KMS-11 (cell line): ENCODE data around the gene TANGO6.

Experiments
- H2AFZ ChIP-seq: fragments of 200-600 bp; sonication (generic); 2 replicates; pipeline ENCODE4 v1.6.1; 2016; ENCODE audit warnings: antibody characterized with exemption, mixed run types, low read depth
- H3K27ac ChIP-seq: fragments of 200-600 bp; sonication (generic); 2 replicates; pipeline ENCODE4 v1.6.1; 2016; ENCODE audit warnings: mild to moderate bottlenecking, mixed run types
- H3K27me3 ChIP-seq: fragments of 200-600 bp; sonication (generic); 2 replicates; pipeline ENCODE4 v1.6.1; 2017; ENCODE audit warnings: mild to moderate bottlenecking, low read depth, mixed run types, moderate library complexity; ENCODE audit not compliant: insufficient read depth
- H3K36me3 ChIP-seq: fragments of 200-600 bp; sonication (generic); 2 replicates; pipeline ENCODE4 v1.6.1; 2017; ENCODE audit warnings: mild to moderate bottlenecking, mixed run types; ENCODE audit not compliant: insufficient read depth
- H3K4me1 ChIP-seq: fragments of 200-600 bp; sonication (generic); 2 replicates; pipeline ENCODE4 v1.6.1; 2016; ENCODE audit warnings: mild to moderate bottlenecking, low read depth, mixed run types; ENCODE audit not compliant: poor library complexity, severe bottlenecking
- H3K4me2 ChIP-seq: fragments of 200-600 bp; sonication (generic); 2 replicates; pipeline ENCODE4 v1.7.0; 2016; ENCODE audit warnings: mild to moderate bottlenecking, mixed run types
- H3K4me3 ChIP-seq: fragments of 200-600 bp; sonication (generic); IDR thresholded peaks from 2 replicates; pipeline ENCODE4 v1.6.1; 2017; ENCODE audit warnings: low read depth, low read length, mixed read lengths; ENCODE audit not compliant: insufficient read depth
- H3K79me2 ChIP-seq: fragments of 200-600 bp; sonication (generic); 2 replicates; pipeline ENCODE4 v1.6.1; 2016; ENCODE audit warnings: low read depth, mixed run types; ENCODE audit not compliant: insufficient read depth
- H3K9ac ChIP-seq: fragments of 200-600 bp; sonication (generic); 2 replicates; pipeline ENCODE4 v1.6.1; 2016; ENCODE audit warnings: mild to moderate bottlenecking, mixed run types
- H4K20me1 ChIP-seq: fragments of 200-600 bp; sonication (generic); 2 replicates; pipeline ENCODE4 v1.6.1; 2016; ENCODE audit warnings: mild to moderate bottlenecking, mixed run types; ENCODE audit not compliant: insufficient read depth
- CTCF ChIP-seq: fragments of 200-600 bp; sonication (generic); conservative IDR thresholded peaks from 2 replicates; pipeline ENCODE4 v1.6.1; 2017; ENCODE audit warnings: low read depth, mild to moderate bottlenecking, antibody characterized with exemption, low read length, moderate library complexity, mixed read lengths

The TANGO6 gene

GRCh38 chr16:68883685-68884084, 40.4 kb downstream of the TANGO6 start:
- H3K27me3 ChIP-seq, result no peaks in the 10 kb centered on the region
- no peak overlapping the region for H2AFZ ChIP-seq
- no peak overlapping the region for H3K4me2 ChIP-seq
- no peaks in the 10 kb centered on the region for H3K4me1 ChIP-seq
- no peak overlapping the region for H3K9ac ChIP-seq
- H3K27ac ChIP-seq, result no peak overlapping the region
- no peaks in the 10 kb centered on the region for H4K20me1 ChIP-seq
- no peaks in the 10 kb centered on the region; the same call in 1 of the 2 replicates for H3K36me3 ChIP-seq
- no peak for TF ChIP-seq CTCF
- H3K4me3 ChIP-seq, result no peak overlapping the region
- no peaks in the 10 kb centered on the region for H3K79me2 ChIP-seq

- no peak overlapping the region for H3K9ac ChIP-seq
- H3K27ac ChIP-seq, result no peak overlapping the region
- H3K4me1 ChIP-seq, result no peaks in the 10 kb centered on the region
- no peaks in the 10 kb centered on the region for H4K20me1 ChIP-seq
- H3K79me2 ChIP-seq, result no peaks in the 10 kb centered on the region
- H3K27me3 ChIP-seq, result no peaks in the 10 kb centered on the region
- H2AFZ ChIP-seq, result no peak overlapping the region
- no peaks in the 10 kb centered on the region; the same call in 1 of the 2 replicates for H3K36me3 ChIP-seq
- H3K4me2 ChIP-seq, result no peak overlapping the region
- TF ChIP-seq CTCF, result no peak
- H3K4me3 ChIP-seq, result no peak overlapping the region
Observed at GRCh38 chr16:68884401-68884800, 41.1 kb downstream of the TANGO6 start.

GRCh38 chr16:68884861-68885720, 41.8 kb downstream of the TANGO6 start:
- H3K79me2 ChIP-seq, result no peaks in the 10 kb centered on the region
- H3K36me3 ChIP-seq, result no peaks in the 10 kb centered on the region; the same call in 1 of the 2 replicates
- H3K27ac ChIP-seq, result no peak overlapping the region
- TF ChIP-seq CTCF, result no peak
- H4K20me1 ChIP-seq, result no peaks in the 10 kb centered on the region
- no peak overlapping the region for H3K9ac ChIP-seq
- H3K4me1 ChIP-seq, result no peaks in the 10 kb centered on the region
- no peak overlapping the region for H3K4me3 ChIP-seq
- H3K27me3 ChIP-seq, result no peaks in the 10 kb centered on the region
- H3K4me2 ChIP-seq, result no peak overlapping the region
- no peak overlapping the region for H2AFZ ChIP-seq

DNA sequence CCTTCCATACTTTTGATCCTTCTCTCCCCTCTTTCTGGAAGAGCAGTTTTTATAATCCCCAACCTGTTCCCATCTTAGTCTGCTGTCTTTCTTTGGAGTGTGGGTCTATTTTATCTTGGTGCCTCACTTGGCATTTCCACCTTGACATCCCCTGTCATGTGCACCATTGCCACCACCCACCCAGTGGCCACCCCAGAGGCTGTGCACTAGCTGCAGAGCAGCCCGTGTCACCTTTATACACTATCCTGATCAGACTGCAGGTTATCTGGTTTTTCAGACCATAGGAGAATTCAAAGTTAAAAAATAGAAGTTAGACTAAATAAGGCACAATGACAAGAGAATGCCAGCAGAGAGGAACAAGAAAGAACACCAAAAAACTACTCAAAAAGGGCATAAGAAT, 43.8 kb downstream of the TANGO6 start:
- Histone ChIP-seq H3K4me1 (no peaks in the 10 kb centered on the region), H4K20me1 (no peaks in the 10 kb centered on the region), H3K4me3 (no peak overlapping the region), H2AFZ (no peak overlapping the region), H3K27me3 (no peaks in the 10 kb centered on the region), H3K79me2 (no peaks in the 10 kb centered on the region), H3K36me3 (no peaks in the 10 kb centered on the region), H3K9ac (no peak overlapping the region), H3K27ac (no peak overlapping the region), H3K4me2 (no peak overlapping the region)
- no peak for TF ChIP-seq CTCF
